HG03354 (cell line): ENCODE results near the gene PTGR1.

Source experiments
- ATAC-seq: cut with Tn5 transposase; IDR thresholded peaks from one replicate; pipeline ENCODE4 v1.9.1; 2021; ENCODE audit warnings: mild to moderate bottlenecking; ENCODE audit not compliant: unreplicated experiment, poor library complexity, severe bottlenecking

Gene PTGR1

GRCh38 chr9:111599092-111599954 is at the start of gene PTGR1:
PTGR1 (minus strand) TSS chr9:111599647; CDS start chr9:111597422, 2,225 bp downstream.
- peak; percentile 42 for ATAC-seq

GRCh38 chr9:111649016-111649415 is 49.6 kb upstream of the PTGR1 start:
- ATAC-seq, result no peak

- ATAC-seq, result no peak
These were observed 48.6 kb upstream of the PTGR1 start for GRCh38 chr9:111648066-111648465.

- no peak for ATAC-seq
These were observed 47.0 kb upstream of the PTGR1 start for GRCh38 chr9:111646417-111646816.

- no peak for ATAC-seq
These were observed 46.4 kb upstream of the PTGR1 start for GRCh38 chr9:111645806-111646205.

GRCh38 chr9:111644195-111644772 is 44.8 kb upstream of the PTGR1 start:
- ATAC-seq, result no peak

GRCh38 chr9:111637421-111637950 is 38.0 kb upstream of the PTGR1 start:
- no peak for ATAC-seq

GRCh38 chr9:111634860-111635259 is 35.4 kb upstream of the PTGR1 start:
- ATAC-seq, result no peak

GRCh38 chr9:111633389-111633736 is 33.9 kb upstream of the PTGR1 start:
- ATAC-seq, result no peak

- no peak for ATAC-seq
These were observed 33.4 kb upstream of the PTGR1 start for GRCh38 chr9:111632695-111633388.

GRCh38 chr9:111632060-111632459 is 32.6 kb upstream of the PTGR1 start:
- ATAC-seq, result no peak

GRCh38 chr9:111631214-111631971 is 31.9 kb upstream of the PTGR1 start, which contains the start of gene DNAJC25:
DNAJC25 (plus strand) TSS chr9:111631334; CDS start chr9:111631408, 74 bp downstream.
- ATAC-seq, result peak; percentile 97

GRCh38 chr9:111630964-111631213 is 31.4 kb upstream of the PTGR1 start:
- no peak for ATAC-seq

GRCh38 chr9:111630182-111630963 is 30.9 kb upstream of the PTGR1 start:
- ATAC-seq, result peak; percentile 34

GRCh38 chr9:111628411-111628810 is 29.0 kb upstream of the PTGR1 start:
- no peak for ATAC-seq

- ATAC-seq, result no peak
These were observed 28.0 kb upstream of the PTGR1 start for GRCh38 chr9:111627260-111627963.

- ATAC-seq, result no peak
These were observed 23.2 kb upstream of the PTGR1 start for GRCh38 chr9:111622626-111623025.

- no peak for ATAC-seq
These were observed 22.5 kb upstream of the PTGR1 start for GRCh38 chr9:111621895-111622480.
